ENCODE data around the gene ITIH3.

DNA sequence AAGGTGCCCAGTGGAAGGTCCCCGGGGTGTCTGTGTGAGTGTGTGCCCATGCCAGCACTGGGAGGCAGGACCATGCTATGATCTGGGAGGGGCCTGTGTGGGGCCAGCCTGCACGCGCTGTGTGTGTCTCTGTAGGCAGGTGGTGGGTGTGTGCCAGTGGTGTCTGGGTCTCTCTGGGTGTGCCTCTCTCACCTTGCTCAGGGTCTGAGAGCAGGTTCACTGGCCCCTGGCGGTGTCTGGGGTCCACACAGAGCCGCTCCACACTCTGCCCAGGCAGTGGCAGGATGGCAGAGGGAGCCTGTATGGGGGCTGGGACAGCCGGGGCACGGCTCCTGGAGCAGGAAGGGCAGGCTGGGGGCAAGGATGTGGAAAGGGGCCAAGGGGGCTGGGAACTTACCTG lies 23.3 kb downstream of the ITIH3 start:
- TF ChIP-seq, protein P1, sequence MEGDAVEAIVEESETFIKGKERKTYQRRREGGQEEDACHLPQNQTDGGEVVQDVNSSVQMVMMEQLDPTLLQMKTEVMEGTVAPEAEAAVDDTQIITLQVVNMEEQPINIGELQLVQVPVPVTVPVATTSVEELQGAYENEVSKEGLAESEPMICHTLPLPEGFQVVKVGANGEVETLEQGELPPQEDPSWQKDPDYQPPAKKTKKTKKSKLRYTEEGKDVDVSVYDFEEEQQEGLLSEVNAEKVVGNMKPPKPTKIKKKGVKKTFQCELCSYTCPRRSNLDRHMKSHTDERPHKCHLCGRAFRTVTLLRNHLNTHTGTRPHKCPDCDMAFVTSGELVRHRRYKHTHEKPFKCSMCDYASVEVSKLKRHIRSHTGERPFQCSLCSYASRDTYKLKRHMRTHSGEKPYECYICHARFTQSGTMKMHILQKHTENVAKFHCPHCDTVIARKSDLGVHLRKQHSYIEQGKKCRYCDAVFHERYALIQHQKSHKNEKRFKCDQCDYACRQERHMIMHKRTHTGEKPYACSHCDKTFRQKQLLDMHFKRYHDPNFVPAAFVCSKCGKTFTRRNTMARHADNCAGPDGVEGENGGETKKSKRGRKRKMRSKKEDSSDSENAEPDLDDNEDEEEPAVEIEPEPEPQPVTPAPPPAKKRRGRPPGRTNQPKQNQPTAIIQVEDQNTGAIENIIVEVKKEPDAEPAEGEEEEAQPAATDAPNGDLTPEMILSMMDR (conservative IDR thresholded peaks at IDR 0.05), result no peak
- TF ChIP-seq ZFX (IDR thresholded peaks at IDR 0.05), result no peak

Measured in C4-2B (cell line).